ENCODE results near the gene NDUFS3.
"Not testable (repeated sequence)": the region's sequence is repeated elsewhere in the genome, so short reads cannot be mapped to it uniquely, and the experiment has no call there.

Gene NDUFS3

GRCh38 chr11:47558695-47559094, 20.2 kb upstream of the NDUFS3 start:
- Histone ChIP-seq H3K27ac (ENCODE audit: low read depth, low read length) (no peak overlapping the region), H3K9ac (ENCODE audit: low read depth in 1 of 2, low read length in 2 of 2) (no peak overlapping the region), H3K27me3 (ENCODE audit: control insufficient read depth in 1 of 2, insufficient read depth in 2 of 2, low read length in 2 of 2) (no peaks in the 10 kb centered on the region), H3K4me1 (ENCODE audit: control insufficient read depth in 1 of 2, insufficient read depth in 2 of 2, low read length in 2 of 2) (no peaks in the 10 kb centered on the region), H3K36me3 (ENCODE audit: control insufficient read depth in 1 of 2, insufficient read depth in 2 of 2, low read length in 2 of 2) (no peaks in the 10 kb centered on the region), H3K9me3 (ENCODE audit: control insufficient read depth in 1 of 2, low read length in 2 of 2) (no peaks in the 10 kb centered on the region), H3K4me3 (ENCODE audit: low read depth in 1 of 2, low read length in 2 of 2) (no peak overlapping the region)

- Histone ChIP-seq H3K4me3 (ENCODE audit: low read depth in 1 of 2, low read length in 2 of 2) (no peak overlapping the region), H3K27me3 (ENCODE audit: control insufficient read depth in 1 of 2, insufficient read depth in 2 of 2, low read length in 2 of 2) (no peaks in the 10 kb centered on the region), H3K9ac (ENCODE audit: low read depth in 1 of 2, low read length in 2 of 2) (no peak overlapping the region), H3K27ac (ENCODE audit: low read depth, low read length) (no peak overlapping the region), H3K9me3 (ENCODE audit: control insufficient read depth in 1 of 2, low read length in 2 of 2) (no peaks in the 10 kb centered on the region), H3K36me3 (ENCODE audit: control insufficient read depth in 1 of 2, insufficient read depth in 2 of 2, low read length in 2 of 2) (no peaks in the 10 kb centered on the region), H3K4me1 (ENCODE audit: control insufficient read depth in 1 of 2, insufficient read depth in 2 of 2, low read length in 2 of 2) (peaks cover 0 to 5% of the 10 kb centered on the region in 2 donors)
These were observed 18.4 kb upstream of the NDUFS3 start for GRCh38 chr11:47560426-47560825.

- not testable (repeated sequence) for H3K9me3 ChIP-seq (ENCODE audit: control insufficient read depth in 1 of 2, low read length in 2 of 2); H3K4me3 ChIP-seq (ENCODE audit: low read depth in 1 of 2, low read length in 2 of 2); H3K27ac ChIP-seq (ENCODE audit: low read depth, low read length); H3K27me3 ChIP-seq (ENCODE audit: control insufficient read depth in 1 of 2, insufficient read depth in 2 of 2, low read length in 2 of 2); H3K9ac ChIP-seq (ENCODE audit: low read depth in 1 of 2, low read length in 2 of 2); H3K36me3 ChIP-seq (ENCODE audit: control insufficient read depth in 1 of 2, insufficient read depth in 2 of 2, low read length in 2 of 2)
- peaks cover 0 to 13% of the 10 kb centered on the region in 2 donors for H3K4me1 ChIP-seq (ENCODE audit: control insufficient read depth in 1 of 2, insufficient read depth in 2 of 2, low read length in 2 of 2)
These were observed 16.5 kb upstream of the NDUFS3 start for GRCh38 chr11:47562393-47562792.

DNA sequence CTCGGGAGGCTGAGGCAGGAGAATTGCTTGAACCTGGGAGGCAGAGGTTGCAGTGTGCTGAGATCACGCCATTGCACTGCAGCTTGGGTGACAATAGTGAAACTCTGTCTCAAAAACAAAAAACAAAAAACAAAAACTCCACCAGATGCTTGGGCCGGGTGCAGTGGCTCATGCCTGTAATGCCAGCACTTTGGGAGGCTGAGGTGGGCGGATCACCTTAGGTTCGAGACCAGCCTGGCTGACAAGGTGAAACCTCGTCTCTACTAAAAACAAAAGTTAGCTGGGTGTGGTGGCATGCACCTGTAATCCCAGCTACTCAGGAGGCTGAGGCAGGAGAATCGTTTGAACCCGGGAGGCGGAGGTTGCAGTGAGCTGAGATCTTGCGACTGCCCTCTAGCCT, 14.5 kb upstream of the NDUFS3 start:
- not testable (repeated sequence) for H3K9ac ChIP-seq (ENCODE audit: low read depth in 1 of 2, low read length in 2 of 2); H3K27me3 ChIP-seq (ENCODE audit: control insufficient read depth in 1 of 2, insufficient read depth in 2 of 2, low read length in 2 of 2); H3K36me3 ChIP-seq (ENCODE audit: control insufficient read depth in 1 of 2, insufficient read depth in 2 of 2, low read length in 2 of 2); H3K9me3 ChIP-seq (ENCODE audit: control insufficient read depth in 1 of 2, low read length in 2 of 2); H3K4me3 ChIP-seq (ENCODE audit: low read depth in 1 of 2, low read length in 2 of 2); H3K27ac ChIP-seq (ENCODE audit: low read depth, low read length)
- peaks cover 0 to 13% of the 10 kb centered on the region in 2 donors for H3K4me1 ChIP-seq (ENCODE audit: control insufficient read depth in 1 of 2, insufficient read depth in 2 of 2, low read length in 2 of 2)

DNA sequence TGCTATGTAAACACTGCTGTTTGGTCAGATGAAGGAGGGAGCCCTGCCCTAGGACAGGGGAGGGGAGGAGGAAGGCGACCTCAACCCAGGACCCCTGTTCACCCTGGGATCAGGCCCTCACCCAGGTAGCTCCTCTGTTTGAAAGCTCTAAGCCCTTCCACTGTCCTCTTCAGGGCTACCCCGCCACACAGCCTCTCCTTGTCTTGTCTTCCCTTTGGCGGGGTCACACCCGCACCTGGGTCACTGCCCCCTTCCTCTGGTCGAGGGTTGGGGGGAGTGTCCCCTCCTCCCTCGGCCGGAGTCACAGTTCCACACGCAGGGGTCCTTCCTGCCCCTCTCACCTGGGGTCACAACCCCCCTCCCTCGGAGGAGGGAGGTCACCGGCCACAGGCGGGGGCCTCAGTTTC, 13.9 kb upstream of the NDUFS3 start:
- peak overlapping the region; percentile 94 for H3K4me3 ChIP-seq (ENCODE audit: low read depth in 1 of 2, low read length in 2 of 2)
- no peaks in the 10 kb centered on the region for H3K27me3 ChIP-seq (ENCODE audit: control insufficient read depth in 1 of 2, insufficient read depth in 2 of 2, low read length in 2 of 2)
- H3K9ac ChIP-seq (ENCODE audit: low read depth in 1 of 2, low read length in 2 of 2): peak overlapping the region; percentile 92 to 95
- H3K9me3 ChIP-seq (ENCODE audit: control insufficient read depth in 1 of 2, low read length in 2 of 2): no peaks in the 10 kb centered on the region
- peaks cover 0 to 13% of the 10 kb centered on the region in 2 donors for H3K4me1 ChIP-seq (ENCODE audit: control insufficient read depth in 1 of 2, insufficient read depth in 2 of 2, low read length in 2 of 2)
- H3K27ac ChIP-seq (ENCODE audit: low read depth, low read length): peak overlapping the region; percentile 32
- H3K36me3 ChIP-seq (ENCODE audit: control insufficient read depth in 1 of 2, insufficient read depth in 2 of 2, low read length in 2 of 2): peaks cover 4 to 5% of the 10 kb centered on the region in 2 donors

DNA sequence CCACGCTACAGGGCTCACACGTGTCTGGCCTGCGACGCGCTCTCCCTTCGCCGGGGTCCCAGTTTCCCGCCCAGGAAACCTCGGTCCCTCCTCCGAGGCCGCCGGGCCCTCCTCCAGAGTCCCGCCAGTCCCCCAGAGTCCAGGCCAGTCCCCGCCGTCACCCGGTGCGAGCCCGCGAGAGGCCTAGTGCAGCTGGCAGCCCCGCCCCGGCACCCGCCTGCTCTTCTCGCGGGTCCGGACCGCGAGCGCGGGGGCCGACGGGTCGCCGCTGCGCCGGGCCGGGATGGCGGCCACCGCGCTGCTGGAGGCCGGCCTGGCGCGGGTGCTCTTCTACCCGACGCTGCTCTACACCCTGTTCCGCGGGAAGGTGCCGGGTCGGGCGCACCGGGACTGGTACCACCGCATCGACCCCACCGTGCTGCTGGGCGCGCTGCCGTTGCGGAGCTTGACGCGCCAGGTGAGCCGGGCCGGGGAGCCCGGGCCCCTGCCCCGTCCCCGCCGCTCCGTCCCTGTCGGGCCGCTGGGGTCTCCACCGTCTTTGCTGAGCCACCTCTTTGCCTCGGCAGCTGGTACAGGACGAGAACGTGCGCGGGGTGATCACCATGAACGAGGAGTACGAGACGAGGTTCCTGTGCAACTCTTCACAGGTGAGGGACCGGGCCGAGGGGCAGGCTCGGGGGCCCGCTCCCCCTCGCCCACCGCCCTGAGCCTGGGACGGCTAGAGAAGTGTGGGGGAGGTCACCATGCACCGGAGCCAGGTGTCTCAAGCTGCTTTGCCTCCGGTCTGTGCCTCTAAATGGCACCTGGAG, 13.3 kb upstream of the NDUFS3 start, which contains the start of gene PTPMT1:
Gene PTPMT1 (plus strand): TSS at position 260 of the 809 bp plus-strand sequence. CDS start 24 bp downstream, at position 284.
- no peaks in the 10 kb centered on the region for H3K27me3 ChIP-seq (ENCODE audit: control insufficient read depth in 1 of 2, insufficient read depth in 2 of 2, low read length in 2 of 2)
- H3K27ac ChIP-seq (ENCODE audit: low read depth, low read length): peak within 1 kb of the TSS; percentile 50
- peak within 1 kb of the TSS; percentile 94 for H3K4me3 ChIP-seq (ENCODE audit: low read depth in 1 of 2, low read length in 2 of 2)
- peaks cover 0 to 13% of the 10 kb centered on the region in 2 donors for H3K4me1 ChIP-seq (ENCODE audit: control insufficient read depth in 1 of 2, insufficient read depth in 2 of 2, low read length in 2 of 2)
- H3K9me3 ChIP-seq (ENCODE audit: control insufficient read depth in 1 of 2, low read length in 2 of 2): no peaks in the 10 kb centered on the region
- peak within 1 kb of the TSS; percentile 92 to 95 for H3K9ac ChIP-seq (ENCODE audit: low read depth in 1 of 2, low read length in 2 of 2)
- peaks cover 9 to 10% of the 10 kb centered on the region in 2 donors for H3K36me3 ChIP-seq (ENCODE audit: control insufficient read depth in 1 of 2, insufficient read depth in 2 of 2, low read length in 2 of 2)

DNA sequence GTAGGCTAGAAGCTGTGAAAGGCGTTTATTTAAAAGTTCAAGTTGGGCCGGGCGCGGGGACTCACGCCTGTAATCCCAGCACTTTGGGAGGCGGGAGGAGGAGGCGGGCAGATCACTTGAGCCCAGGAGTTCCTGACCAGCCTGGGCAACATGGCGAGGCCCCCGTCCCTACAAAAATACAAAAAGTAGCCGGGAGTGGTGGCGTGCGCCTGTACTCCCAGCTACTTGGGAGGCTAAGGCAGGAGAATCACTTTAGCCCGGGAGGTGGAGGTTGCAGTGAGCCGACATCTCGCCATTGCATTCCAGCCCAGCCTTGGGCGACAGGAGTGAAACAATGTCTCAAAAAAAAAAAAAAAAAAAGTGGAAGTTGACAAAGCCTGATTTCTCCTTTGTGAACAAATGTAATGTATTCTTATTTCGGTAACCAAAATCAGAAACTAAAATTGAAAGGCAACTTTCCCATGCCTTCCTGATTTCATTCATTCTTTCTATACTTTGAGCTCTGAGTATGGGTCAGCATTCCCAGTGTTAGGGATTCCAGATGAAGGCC, 12.7 kb upstream of the NDUFS3 start:
- H3K9me3 ChIP-seq (ENCODE audit: control insufficient read depth in 1 of 2, low read length in 2 of 2): no peaks in the 10 kb centered on the region
- H3K9ac ChIP-seq (ENCODE audit: low read depth in 1 of 2, low read length in 2 of 2): peak overlapping the region; percentile 92 to 95
- no peak overlapping the region for H3K27ac ChIP-seq (ENCODE audit: low read depth, low read length)
- peak overlapping the region; percentile 94 for H3K4me3 ChIP-seq (ENCODE audit: low read depth in 1 of 2, low read length in 2 of 2)
- H3K4me1 ChIP-seq (ENCODE audit: control insufficient read depth in 1 of 2, insufficient read depth in 2 of 2, low read length in 2 of 2): peaks cover 0 to 13% of the 10 kb centered on the region in 2 donors
- H3K36me3 ChIP-seq (ENCODE audit: control insufficient read depth in 1 of 2, insufficient read depth in 2 of 2, low read length in 2 of 2): peaks cover 10 to 17% of the 10 kb centered on the region in 2 donors
- no peaks in the 10 kb centered on the region for H3K27me3 ChIP-seq (ENCODE audit: control insufficient read depth in 1 of 2, insufficient read depth in 2 of 2, low read length in 2 of 2)

DNA sequence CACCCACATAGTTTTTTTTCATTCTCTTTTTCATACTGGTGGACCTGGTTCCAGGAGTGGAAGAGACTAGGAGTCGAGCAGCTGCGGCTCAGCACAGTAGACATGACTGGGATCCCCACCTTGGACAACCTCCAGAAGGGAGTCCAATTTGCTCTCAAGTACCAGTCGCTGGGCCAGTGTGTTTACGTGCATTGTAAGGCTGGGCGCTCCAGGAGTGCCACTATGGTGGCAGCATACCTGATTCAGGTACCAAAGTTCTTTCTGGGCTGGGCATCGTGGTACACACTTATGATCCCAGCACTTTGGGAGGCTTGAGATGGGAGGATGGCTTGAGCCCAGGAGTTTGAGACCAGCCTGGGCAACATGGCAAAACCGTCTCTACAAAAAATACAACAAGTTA, 9.2 kb upstream of the NDUFS3 start:
- Histone ChIP-seq H3K9ac (ENCODE audit: low read depth in 1 of 2, low read length in 2 of 2) (no peak overlapping the region), H3K4me3 (ENCODE audit: low read depth in 1 of 2, low read length in 2 of 2) (no peak overlapping the region), H3K27ac (ENCODE audit: low read depth, low read length) (no peak overlapping the region), H3K36me3 (ENCODE audit: control insufficient read depth in 1 of 2, insufficient read depth in 2 of 2, low read length in 2 of 2) (peaks cover 35 to 50% of the 10 kb centered on the region in 2 donors), H3K27me3 (ENCODE audit: control insufficient read depth in 1 of 2, insufficient read depth in 2 of 2, low read length in 2 of 2) (no peaks in the 10 kb centered on the region), H3K9me3 (ENCODE audit: control insufficient read depth in 1 of 2, low read length in 2 of 2) (no peaks in the 10 kb centered on the region), H3K4me1 (ENCODE audit: control insufficient read depth in 1 of 2, insufficient read depth in 2 of 2, low read length in 2 of 2) (peaks cover 0 to 13% of the 10 kb centered on the region in 2 donors)

GRCh38 chr11:47570651-47571356, 8.1 kb upstream of the NDUFS3 start:
- no peak overlapping the region for H3K9ac ChIP-seq (ENCODE audit: low read depth in 1 of 2, low read length in 2 of 2)
- peaks cover 0 to 8% of the 10 kb centered on the region in 2 donors for H3K4me1 ChIP-seq (ENCODE audit: control insufficient read depth in 1 of 2, insufficient read depth in 2 of 2, low read length in 2 of 2)
- H3K9me3 ChIP-seq (ENCODE audit: control insufficient read depth in 1 of 2, low read length in 2 of 2): no peaks in the 10 kb centered on the region
- no peaks in the 10 kb centered on the region for H3K27me3 ChIP-seq (ENCODE audit: control insufficient read depth in 1 of 2, insufficient read depth in 2 of 2, low read length in 2 of 2)
- H3K27ac ChIP-seq (ENCODE audit: low read depth, low read length): no peak overlapping the region
- H3K36me3 ChIP-seq (ENCODE audit: control insufficient read depth in 1 of 2, insufficient read depth in 2 of 2, low read length in 2 of 2): peaks cover 35 to 55% of the 10 kb centered on the region in 2 donors
- H3K4me3 ChIP-seq (ENCODE audit: low read depth in 1 of 2, low read length in 2 of 2): no peak overlapping the region

DNA sequence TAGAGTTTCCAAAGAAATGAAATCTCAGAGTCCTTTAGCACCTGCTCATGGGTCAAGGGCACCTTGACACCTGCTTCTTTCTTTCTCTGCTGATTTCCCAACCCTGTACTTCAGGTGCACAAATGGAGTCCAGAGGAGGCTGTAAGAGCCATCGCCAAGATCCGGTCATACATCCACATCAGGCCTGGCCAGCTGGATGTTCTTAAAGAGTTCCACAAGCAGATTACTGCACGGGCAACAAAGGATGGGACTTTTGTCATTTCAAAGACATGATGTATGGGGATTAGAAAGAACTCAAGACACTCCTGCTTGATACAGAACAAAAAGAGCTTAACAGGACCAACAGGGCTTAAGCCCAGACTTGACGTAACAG, 7.5 kb upstream of the NDUFS3 start:
- Histone ChIP-seq H3K9me3 (ENCODE audit: control insufficient read depth in 1 of 2, low read length in 2 of 2) (no peaks in the 10 kb centered on the region), H3K4me3 (ENCODE audit: low read depth in 1 of 2, low read length in 2 of 2) (no peak overlapping the region), H3K27me3 (ENCODE audit: control insufficient read depth in 1 of 2, insufficient read depth in 2 of 2, low read length in 2 of 2) (no peaks in the 10 kb centered on the region), H3K9ac (ENCODE audit: low read depth in 1 of 2, low read length in 2 of 2) (no peak overlapping the region), H3K27ac (ENCODE audit: low read depth, low read length) (no peak overlapping the region), H3K4me1 (ENCODE audit: control insufficient read depth in 1 of 2, insufficient read depth in 2 of 2, low read length in 2 of 2) (peaks cover 0 to 5% of the 10 kb centered on the region in 2 donors), H3K36me3 (ENCODE audit: control insufficient read depth in 1 of 2, insufficient read depth in 2 of 2, low read length in 2 of 2) (peaks cover 35 to 56% of the 10 kb centered on the region in 2 donors)
